BLaER1 (cell line): ENCODE measurements around the gene BICD1.

Experiments
- H3K27ac ChIP-seq: shearing (Covaris generic); formaldehyde crosslinking; 2 replicates; pipeline ENCODE4 v1.8.1; 2022
- H3K27me3 ChIP-seq: shearing (Covaris generic); formaldehyde crosslinking; 2 replicates; pipeline ENCODE4 v1.8.1; 2022
- H3K36me3 ChIP-seq: shearing (Covaris generic); formaldehyde crosslinking; 2 replicates; pipeline ENCODE4 v1.8.1; 2022
- H3K4me1 ChIP-seq: shearing (Covaris generic); formaldehyde crosslinking; 2 replicates; pipeline ENCODE4 v1.8.1; 2022
- H3K4me2 ChIP-seq: shearing (Covaris generic); formaldehyde crosslinking; 2 replicates; pipeline ENCODE4 v1.8.1; 2022
- H3K4me3 ChIP-seq: shearing (Covaris generic); formaldehyde crosslinking; 2 replicates; pipeline ENCODE4 v1.8.1; 2022
- H3K9ac ChIP-seq: shearing (Covaris generic); formaldehyde crosslinking; 2 replicates; pipeline ENCODE4 v1.8.1; 2022
- H3K9me3 ChIP-seq: shearing (Covaris generic); formaldehyde crosslinking; 2 replicates; pipeline ENCODE4 v1.8.1; 2022
- H4K20me1 ChIP-seq: shearing (Covaris generic); formaldehyde crosslinking; 2 replicates; pipeline ENCODE4 v1.8.1; 2022
- Cebpa-rat ChIP-seq: shearing (Covaris generic); IDR thresholded peaks from 2 replicates; pipeline ENCODE4 v1.8.1; 2022

Gene BICD1

DNA sequence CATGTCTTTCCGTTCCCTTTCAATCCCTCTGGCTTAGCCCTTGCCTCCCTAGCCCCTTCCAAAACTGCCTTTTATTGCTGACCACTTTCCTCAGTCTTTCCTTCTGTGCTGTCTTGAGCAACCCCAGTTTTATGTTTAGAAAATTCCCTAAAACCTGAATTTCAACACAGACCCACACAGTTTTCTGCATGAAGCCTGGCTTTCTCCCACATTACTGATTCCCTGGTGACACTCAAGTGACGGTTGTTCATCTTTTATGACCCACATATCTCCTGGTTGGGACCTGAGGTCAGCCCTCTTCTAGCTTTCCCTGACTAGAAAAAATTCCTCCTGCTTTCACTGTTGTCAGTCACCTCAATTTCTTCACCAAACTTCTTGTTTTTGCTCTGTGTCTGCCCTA, 313.7 kb downstream of the BICD1 start:
- H3K27ac ChIP-seq: no peak overlapping the region

GRCh38 chr12:32423559-32423958, 316.9 kb downstream of the BICD1 start:
- Histone ChIP-seq H3K9ac (no peak overlapping the region), H3K27me3 (no peaks in the 10 kb centered on the region), H3K4me1 (peaks cover 12% of the 10 kb centered on the region), H4K20me1 (no peaks in the 10 kb centered on the region), H3K36me3 (no peaks in the 10 kb centered on the region), H3K27ac (no peak overlapping the region), H3K4me3 (no peak overlapping the region), H3K9me3 (peaks cover 40% of the 10 kb centered on the region), H3K4me2 (no peak overlapping the region)
- no peak for TF ChIP-seq Cebpa-rat

More for the DNA sequence above, 313.7 kb downstream of the BICD1 start:
- H3K36me3 ChIP-seq: no peaks in the 10 kb centered on the region
- no peak overlapping the region for H3K4me2 ChIP-seq
- H3K9me3 ChIP-seq: peaks cover 22% of the 10 kb centered on the region
- H3K9ac ChIP-seq: no peak overlapping the region
- no peak overlapping the region for H3K4me3 ChIP-seq
- H3K4me1 ChIP-seq: peaks cover 12% of the 10 kb centered on the region
- H4K20me1 ChIP-seq: no peaks in the 10 kb centered on the region
- no peaks in the 10 kb centered on the region for H3K27me3 ChIP-seq
- no peak for TF ChIP-seq Cebpa-rat

GRCh38 chr12:32431025-32431424, 324.4 kb downstream of the BICD1 start:
- 0 out of 2 replicates have a peak, but pooled peaks cover 3% of the 10 kb centered on the region for H3K36me3 ChIP-seq
- no peak overlapping the region for H3K4me3 ChIP-seq
- no peak for TF ChIP-seq Cebpa-rat

More at GRCh38 chr12:32431025-32431424, 324.4 kb downstream of the BICD1 start:
- Histone ChIP-seq H4K20me1 (no peaks in the 10 kb centered on the region), H3K4me1 (peaks cover 5% of the 10 kb centered on the region; the same call in 1 of the 2 replicates), H3K27me3 (no peaks in the 10 kb centered on the region), H3K27ac (no peak overlapping the region), H3K4me2 (no peak overlapping the region), H3K9me3 (peaks cover 36% of the 10 kb centered on the region), H3K9ac (no peak overlapping the region)
